DND-41 (cell line): ENCODE measurements around the gene NELFE.

Source experiments
- EZH2 ChIP-seq: IDR thresholded peaks from 3 replicates; pipeline ENCODE4 v1.6.1; 2012; ENCODE audit warnings: borderline replicate concordance, low read depth, mild to moderate bottlenecking, moderate library complexity, low read length, inconsistent platforms; ENCODE audit not compliant: severe bottlenecking
- TF ChIP-seq, protein P1 (sequence below): IDR thresholded peaks from 2 replicates; pipeline ENCODE4 v1.5.1; 2012; ENCODE audit warnings: borderline replicate concordance, low read length, moderate library complexity, mild to moderate bottlenecking; ENCODE audit not compliant: poor library complexity, severe bottlenecking; ENCODE audit errors: extremely low read depth

- TF ChIP-seq, protein P1, sequence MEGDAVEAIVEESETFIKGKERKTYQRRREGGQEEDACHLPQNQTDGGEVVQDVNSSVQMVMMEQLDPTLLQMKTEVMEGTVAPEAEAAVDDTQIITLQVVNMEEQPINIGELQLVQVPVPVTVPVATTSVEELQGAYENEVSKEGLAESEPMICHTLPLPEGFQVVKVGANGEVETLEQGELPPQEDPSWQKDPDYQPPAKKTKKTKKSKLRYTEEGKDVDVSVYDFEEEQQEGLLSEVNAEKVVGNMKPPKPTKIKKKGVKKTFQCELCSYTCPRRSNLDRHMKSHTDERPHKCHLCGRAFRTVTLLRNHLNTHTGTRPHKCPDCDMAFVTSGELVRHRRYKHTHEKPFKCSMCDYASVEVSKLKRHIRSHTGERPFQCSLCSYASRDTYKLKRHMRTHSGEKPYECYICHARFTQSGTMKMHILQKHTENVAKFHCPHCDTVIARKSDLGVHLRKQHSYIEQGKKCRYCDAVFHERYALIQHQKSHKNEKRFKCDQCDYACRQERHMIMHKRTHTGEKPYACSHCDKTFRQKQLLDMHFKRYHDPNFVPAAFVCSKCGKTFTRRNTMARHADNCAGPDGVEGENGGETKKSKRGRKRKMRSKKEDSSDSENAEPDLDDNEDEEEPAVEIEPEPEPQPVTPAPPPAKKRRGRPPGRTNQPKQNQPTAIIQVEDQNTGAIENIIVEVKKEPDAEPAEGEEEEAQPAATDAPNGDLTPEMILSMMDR, result no peak
- no peak for TF ChIP-seq EZH2
These were observed at the start of gene NELFE, which contains the start of gene SKIC2 for GRCh38 chr6:31958741-31959739.
